Measurements from ENCODE around the gene KCNN3.

KCNN3 gene

DNA sequence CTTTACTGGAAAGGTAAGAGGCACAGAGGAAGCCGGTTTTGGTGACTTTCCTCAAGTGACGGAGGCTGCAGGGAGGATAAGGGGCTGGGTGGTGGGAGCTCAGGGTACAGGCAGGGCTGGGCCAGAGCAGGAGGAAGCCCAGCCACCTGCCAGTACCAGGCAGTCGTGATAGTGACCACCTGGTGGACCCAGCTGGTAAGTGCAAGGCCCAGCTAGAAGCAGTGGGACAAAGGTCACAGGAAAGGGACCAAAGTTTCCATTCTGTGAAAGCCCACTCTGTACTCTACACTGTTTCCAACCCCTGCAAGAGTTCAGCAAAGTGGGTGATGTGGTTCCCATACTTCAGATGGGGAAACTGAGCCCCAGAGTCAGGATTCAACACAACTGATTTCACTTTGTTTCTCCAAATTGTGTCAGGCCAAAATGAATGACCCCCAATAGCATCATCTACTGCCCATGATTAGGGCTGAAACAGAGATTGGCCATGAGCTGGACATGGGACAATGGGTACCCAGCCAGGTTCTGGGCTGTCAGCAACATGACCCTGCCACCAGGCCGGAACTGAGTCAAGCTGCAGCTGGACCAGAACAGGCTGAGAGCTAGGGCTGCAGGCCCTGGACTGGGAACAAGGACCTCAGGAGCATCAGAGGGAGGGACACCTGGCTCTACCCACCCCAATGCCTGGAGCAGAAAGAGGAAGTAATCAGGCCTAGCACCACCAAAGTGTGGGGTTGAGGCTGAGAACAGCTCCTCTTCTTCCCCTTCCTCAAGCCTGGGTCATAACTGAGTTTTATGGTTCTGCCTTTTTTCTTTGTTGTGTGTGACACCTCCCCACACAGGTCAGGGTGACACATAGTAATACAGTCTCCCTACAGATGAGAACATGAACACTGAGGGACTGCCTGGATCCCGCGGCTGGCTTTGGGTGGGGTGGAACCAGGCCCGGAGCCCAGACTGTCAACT, 50.2 kb downstream of the KCNN3 start:
- DNase-seq (ENCODE audit: low read depth), result peak; percentile 24
- TF ChIP-seq, protein P1, sequence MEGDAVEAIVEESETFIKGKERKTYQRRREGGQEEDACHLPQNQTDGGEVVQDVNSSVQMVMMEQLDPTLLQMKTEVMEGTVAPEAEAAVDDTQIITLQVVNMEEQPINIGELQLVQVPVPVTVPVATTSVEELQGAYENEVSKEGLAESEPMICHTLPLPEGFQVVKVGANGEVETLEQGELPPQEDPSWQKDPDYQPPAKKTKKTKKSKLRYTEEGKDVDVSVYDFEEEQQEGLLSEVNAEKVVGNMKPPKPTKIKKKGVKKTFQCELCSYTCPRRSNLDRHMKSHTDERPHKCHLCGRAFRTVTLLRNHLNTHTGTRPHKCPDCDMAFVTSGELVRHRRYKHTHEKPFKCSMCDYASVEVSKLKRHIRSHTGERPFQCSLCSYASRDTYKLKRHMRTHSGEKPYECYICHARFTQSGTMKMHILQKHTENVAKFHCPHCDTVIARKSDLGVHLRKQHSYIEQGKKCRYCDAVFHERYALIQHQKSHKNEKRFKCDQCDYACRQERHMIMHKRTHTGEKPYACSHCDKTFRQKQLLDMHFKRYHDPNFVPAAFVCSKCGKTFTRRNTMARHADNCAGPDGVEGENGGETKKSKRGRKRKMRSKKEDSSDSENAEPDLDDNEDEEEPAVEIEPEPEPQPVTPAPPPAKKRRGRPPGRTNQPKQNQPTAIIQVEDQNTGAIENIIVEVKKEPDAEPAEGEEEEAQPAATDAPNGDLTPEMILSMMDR (IDR thresholded peaks at IDR 0.05; ENCODE audit: insufficient read depth, low read depth, low read length, missing control alignments), result peak; percentile 45

DNA sequence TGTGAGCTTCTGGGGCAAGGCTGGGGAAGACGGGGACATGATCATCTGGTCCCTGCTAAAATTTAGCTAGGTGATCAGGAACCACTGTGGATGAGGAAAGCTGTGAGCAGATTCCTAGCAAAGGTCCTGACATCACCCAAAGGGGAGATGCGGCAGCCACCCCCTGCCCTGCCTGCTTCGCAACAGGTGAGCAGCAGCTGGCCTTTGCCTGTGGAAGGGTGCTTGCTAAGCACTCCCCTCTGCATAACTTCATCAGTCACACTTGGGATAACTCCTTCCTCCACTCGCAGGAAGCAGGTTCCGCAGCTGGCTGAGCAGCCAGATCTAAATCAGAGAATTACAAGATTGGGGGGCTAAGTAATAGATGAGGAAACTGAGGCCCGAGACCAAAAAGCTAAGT, 51.2 kb downstream of the KCNN3 start:
- TF ChIP-seq, protein P1 (IDR thresholded peaks at IDR 0.05; ENCODE audit: insufficient read depth, low read depth, low read length, missing control alignments), result no peak

More for the DNA sequence above, 50.2 kb downstream of the KCNN3 start:
- no peak overlapping the region for H3K4me3 ChIP-seq (ENCODE audit: low read length)

DNA sequence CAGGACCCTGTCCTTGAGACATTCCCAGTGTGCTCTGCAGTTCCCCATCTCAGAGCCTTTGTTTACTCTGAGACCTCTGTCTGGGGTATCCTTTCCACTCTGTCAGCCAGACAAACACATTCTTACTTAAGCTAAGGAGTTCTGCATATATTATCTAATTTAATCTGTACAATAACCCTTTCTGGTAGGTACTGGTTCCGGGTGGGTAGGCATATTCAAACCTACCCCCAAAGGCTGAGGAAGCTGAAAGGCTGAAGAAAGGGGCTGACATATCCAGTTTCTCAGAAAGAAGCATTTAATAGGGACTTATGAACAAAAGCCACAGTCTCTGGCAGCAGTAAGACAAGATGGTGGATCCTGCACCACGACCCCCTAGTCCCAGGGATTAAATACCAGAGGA, 53.1 kb downstream of the KCNN3 start:
- H3K4me3 ChIP-seq (ENCODE audit: low read length), result no peak overlapping the region
- TF ChIP-seq, protein P1 (IDR thresholded peaks at IDR 0.05; ENCODE audit: insufficient read depth, low read depth, low read length, missing control alignments), result no peak
- DNase-seq (ENCODE audit: low read depth), result no peak

More for the DNA sequence above, 51.2 kb downstream of the KCNN3 start:
- no peak overlapping the region for H3K4me3 ChIP-seq (ENCODE audit: low read length)
- no peak for DNase-seq (ENCODE audit: low read depth)

DNA sequence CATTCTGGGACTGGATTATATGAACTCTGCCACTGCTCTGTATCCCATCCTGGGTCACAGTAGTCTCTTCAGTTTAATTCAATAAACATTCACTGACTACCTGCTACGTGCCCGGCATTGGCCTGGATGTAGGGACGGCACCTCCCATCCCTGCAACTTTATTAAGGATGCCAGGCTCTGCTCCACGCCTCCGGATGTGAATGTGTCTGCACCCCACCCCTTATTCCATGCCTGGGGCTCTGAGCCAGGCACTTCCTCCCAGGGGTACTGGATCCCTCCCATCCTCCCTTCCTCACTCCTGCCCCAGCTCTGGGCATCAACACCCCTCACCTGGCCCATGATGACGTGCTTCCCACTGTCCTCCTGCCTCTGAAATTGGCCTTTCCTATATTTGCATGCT, 53.7 kb downstream of the KCNN3 start:
- TF ChIP-seq, protein P1 (IDR thresholded peaks at IDR 0.05; ENCODE audit: insufficient read depth, low read depth, low read length, missing control alignments), result no peak
- no peak overlapping the region for H3K4me3 ChIP-seq (ENCODE audit: low read length)
- no peak for DNase-seq (ENCODE audit: low read depth)

DNA sequence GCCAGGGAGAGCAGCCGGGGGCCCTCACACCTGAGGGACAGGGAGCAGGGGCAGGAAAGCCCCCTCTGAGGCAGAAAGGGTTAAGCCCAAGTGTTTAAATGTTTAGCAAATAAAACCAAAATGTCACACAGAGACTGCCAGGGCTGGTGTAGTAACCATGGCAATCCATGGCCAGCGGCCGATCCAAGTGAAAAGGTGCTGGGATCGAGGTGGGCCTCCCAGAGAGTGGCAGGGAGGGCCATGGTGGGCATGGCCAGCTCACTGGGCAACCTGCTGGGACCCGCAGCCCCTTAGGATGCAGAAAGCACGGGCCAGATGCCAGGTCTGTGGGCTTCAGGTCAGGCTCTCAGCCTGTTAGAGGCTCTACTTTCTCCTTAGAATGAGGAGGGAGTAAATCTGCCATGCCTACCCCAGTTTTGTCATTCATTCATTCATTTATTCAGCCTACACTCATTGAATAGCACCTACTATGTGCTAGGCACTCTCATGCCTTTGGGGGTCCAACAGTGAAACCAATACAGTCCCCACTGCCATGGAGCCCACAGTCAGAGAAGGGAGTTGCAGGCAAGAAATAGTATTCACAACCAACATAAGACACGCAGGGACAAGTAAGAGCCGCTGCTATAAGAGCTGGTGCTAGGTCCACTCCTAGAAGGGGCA, 56.1 kb downstream of the KCNN3 start:
- H3K4me3 ChIP-seq (ENCODE audit: low read length), result no peak overlapping the region
- DNase-seq (ENCODE audit: low read depth), result no peak
- TF ChIP-seq, protein P1 (IDR thresholded peaks at IDR 0.05; ENCODE audit: insufficient read depth, low read depth, low read length, missing control alignments), result no peak

DNA sequence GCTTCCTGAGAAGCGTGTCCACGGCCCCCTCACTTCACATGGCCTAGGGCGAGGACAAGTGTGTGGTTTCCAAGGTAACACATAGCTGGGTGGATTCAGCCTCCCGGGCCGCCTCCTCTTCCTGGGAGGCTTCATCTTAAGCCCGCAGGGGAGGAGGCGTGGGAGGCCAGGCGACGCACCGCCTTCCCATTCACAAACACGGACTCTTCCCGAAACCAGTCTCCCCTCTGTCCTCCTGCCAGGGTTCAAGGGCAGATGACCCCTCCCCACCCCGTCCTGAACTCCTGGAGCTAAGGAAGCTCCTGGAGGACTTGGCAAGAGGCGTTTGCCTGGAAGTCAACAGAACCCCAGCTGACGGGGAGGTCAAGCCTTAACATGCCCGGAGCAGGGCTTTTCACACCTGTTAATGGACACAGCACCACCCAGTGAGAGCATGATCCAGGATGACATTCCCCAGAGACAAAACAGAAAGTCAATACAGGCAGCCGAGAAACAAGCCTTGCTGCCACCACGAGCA, 56.7 kb downstream of the KCNN3 start:
- H3K4me3 ChIP-seq (ENCODE audit: low read length), result no peak overlapping the region
- peak; percentile 84 for DNase-seq (ENCODE audit: low read depth)
- TF ChIP-seq, protein P1 (IDR thresholded peaks at IDR 0.05; ENCODE audit: insufficient read depth, low read depth, low read length, missing control alignments), result no peak
